Breast epithelium (tissue), 3 donors: ENCODE measurements around the gene PSAT1.

Experiments
- POLR2AphosphoS5 ChIP-seq, 3 donors: sonication (generic); formaldehyde crosslinking; IDR thresholded peaks; one replicate each; pipeline ENCODE4 v1.6.1; 2017; ENCODE audit warnings: antibody characterized with exemption in 3 of 3
- TF ChIP-seq, protein P1 (sequence below), 3 donors: fragments of 450-650 bp; IDR thresholded peaks; one replicate each; pipeline ENCODE4 v1.5.1; 2016 to 2017; ENCODE audit warnings: antibody characterized with exemption in 3 of 3, mild to moderate bottlenecking in 3 of 3, moderate library complexity in 3 of 3

DNA sequence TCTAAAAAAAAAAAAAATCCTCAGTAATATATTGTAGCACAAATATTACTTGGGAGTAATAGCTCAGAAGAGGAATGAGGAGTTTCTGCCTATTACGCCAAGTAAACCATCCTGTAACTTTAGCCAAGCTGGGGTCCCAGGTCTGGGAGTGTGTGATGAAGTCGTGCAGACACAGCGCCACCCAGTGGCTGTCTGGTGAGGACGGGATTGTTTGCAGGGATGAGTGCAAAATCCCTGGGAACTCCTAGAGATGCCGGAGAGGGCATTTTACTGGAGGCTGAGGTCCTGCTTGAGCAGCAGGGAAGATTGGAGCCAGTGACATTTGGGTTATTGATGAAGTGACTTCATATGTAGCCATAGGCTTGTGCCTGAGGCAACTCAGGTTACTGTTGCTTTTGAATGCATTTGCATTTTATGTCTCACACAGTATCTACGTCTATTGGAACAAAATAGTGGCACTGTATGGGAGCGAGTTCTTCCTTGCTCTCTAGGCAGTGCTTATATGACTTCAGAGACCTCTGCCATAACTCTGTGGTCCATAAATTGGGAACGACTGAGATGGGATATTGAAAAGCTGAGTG, 72.8 kb downstream of the PSAT1 start:
- no peak for TF ChIP-seq POLR2AphosphoS5 (IDR thresholded peaks at IDR 0.05)
- TF ChIP-seq, protein P1, sequence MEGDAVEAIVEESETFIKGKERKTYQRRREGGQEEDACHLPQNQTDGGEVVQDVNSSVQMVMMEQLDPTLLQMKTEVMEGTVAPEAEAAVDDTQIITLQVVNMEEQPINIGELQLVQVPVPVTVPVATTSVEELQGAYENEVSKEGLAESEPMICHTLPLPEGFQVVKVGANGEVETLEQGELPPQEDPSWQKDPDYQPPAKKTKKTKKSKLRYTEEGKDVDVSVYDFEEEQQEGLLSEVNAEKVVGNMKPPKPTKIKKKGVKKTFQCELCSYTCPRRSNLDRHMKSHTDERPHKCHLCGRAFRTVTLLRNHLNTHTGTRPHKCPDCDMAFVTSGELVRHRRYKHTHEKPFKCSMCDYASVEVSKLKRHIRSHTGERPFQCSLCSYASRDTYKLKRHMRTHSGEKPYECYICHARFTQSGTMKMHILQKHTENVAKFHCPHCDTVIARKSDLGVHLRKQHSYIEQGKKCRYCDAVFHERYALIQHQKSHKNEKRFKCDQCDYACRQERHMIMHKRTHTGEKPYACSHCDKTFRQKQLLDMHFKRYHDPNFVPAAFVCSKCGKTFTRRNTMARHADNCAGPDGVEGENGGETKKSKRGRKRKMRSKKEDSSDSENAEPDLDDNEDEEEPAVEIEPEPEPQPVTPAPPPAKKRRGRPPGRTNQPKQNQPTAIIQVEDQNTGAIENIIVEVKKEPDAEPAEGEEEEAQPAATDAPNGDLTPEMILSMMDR (IDR thresholded peaks at IDR 0.05), result peak in 2 of 3 donors; percentile 48 to 59
